ENCODE data around the gene RBMY1A1.
"Not testable (repeated sequence)": the region's sequence is repeated elsewhere in the genome, so short reads cannot be mapped to it uniquely, and the experiment has no call there.

The RBMY1A1 gene

GRCh38 chrY:21534579-21534978 is at the start of gene RBMY1A1:
Gene RBMY1A1 (plus strand): TSS chrY:21534879. CDS start chrY:21536892, 2,013 bp downstream.
- not testable (repeated sequence) for DNase-seq

- not testable (repeated sequence) for DNase-seq
Observed at GRCh38 chrY:21511038-21511437, 23.6 kb upstream of the RBMY1A1 start, which contains the start of gene RBMY1B. Gene RBMY1B (plus strand): TSS chrY:21511338. CDS start chrY:21513351, 2,013 bp downstream.

GRCh38 chrY:21559316-21559984 is 24.8 kb downstream of the RBMY1A1 start:
- DNase-seq = not testable (repeated sequence)

GRCh38 chrY:21585449-21585848 is 50.8 kb downstream of the RBMY1A1 start:
- DNase-seq = no peak

- DNase-seq = not testable (repeated sequence)
Observed at GRCh38 chrY:21586454-21586853, 51.8 kb downstream of the RBMY1A1 start.

- no peak for DNase-seq
Observed at GRCh38 chrY:21592059-21592458, 57.4 kb downstream of the RBMY1A1 start.

GRCh38 chrY:21596287-21596686 is 61.6 kb downstream of the RBMY1A1 start:
- DNase-seq = not testable (repeated sequence)

Data from NCI-H1048 (cell line).